SU-DHL-6 (cell line): ENCODE data around the gene TMEM225B.

Experiments used
- H2AFZ ChIP-seq: fragments of 200-600 bp; sonication (generic); 2 replicates; pipeline ENCODE4 v1.6.1; 2014; ENCODE audit warnings: low read depth, mild to moderate bottlenecking, moderate library complexity, mixed read lengths, antibody characterized with exemption, low read length; ENCODE audit not compliant: severe bottlenecking
- H3F3A ChIP-seq: fragments of 200-600 bp; shearing (Covaris generic); 2 replicates; pipeline ENCODE4 v1.6.0; 2016; ENCODE audit warnings: antibody characterized with exemption, mild to moderate bottlenecking; ENCODE audit not compliant: insufficient read depth
- H3K27ac ChIP-seq: fragments of 200-600 bp; sonication (generic); 2 replicates; pipeline ENCODE4 v1.5.1; 2016; ENCODE audit warnings: low read depth, mild to moderate bottlenecking, low read length, moderate library complexity, mixed read lengths
- H3K27me3 ChIP-seq: fragments of 200-600 bp; sonication (generic), shearing (Covaris generic); 2 replicates; pipeline ENCODE4 v1.6.0; 2014; ENCODE audit warnings: mild to moderate bottlenecking, low read length
- H3K36me3 ChIP-seq: fragments of 200-600 bp; sonication (generic); 2 replicates; pipeline ENCODE4 v1.6.1; 2014; ENCODE audit warnings: mild to moderate bottlenecking, low read length, mixed read lengths
- H3K4me2 ChIP-seq: fragments of 300-600, 200-600 bp; shearing (Covaris generic), sonication (generic); 2 replicates; pipeline ENCODE4 v1.6.0; 2014; ENCODE audit warnings: low read length, low read depth, mild to moderate bottlenecking; ENCODE audit not compliant: poor library complexity, severe bottlenecking
- H3K4me3 ChIP-seq: fragments of 200-600 bp; sonication (generic); 2 replicates; pipeline ENCODE4 v1.5.1; 2014; ENCODE audit warnings: antibody characterized with exemption, low read length, mild to moderate bottlenecking, mixed read lengths; ENCODE audit not compliant: insufficient read depth, poor library complexity, severe bottlenecking
- H3K79me2 ChIP-seq: fragments of 200-600 bp; sonication (generic); 2 replicates; pipeline ENCODE4 v1.6.1; 2014; ENCODE audit warnings: mild to moderate bottlenecking, low read length, moderate library complexity; ENCODE audit not compliant: insufficient read depth
- H3K9ac ChIP-seq: fragments of 200-600 bp; sonication (generic); 2 replicates; pipeline ENCODE4 v1.7.0; 2014; ENCODE audit warnings: mild to moderate bottlenecking, low read length
- H3K9me2 ChIP-seq: fragments of 200-600 bp; sonication (generic); replicated peaks from 2 replicates; pipeline ENCODE4 v1.6.1; 2014; ENCODE audit warnings: low read length; ENCODE audit not compliant: insufficient read depth
- H3K9me3 ChIP-seq: fragments of 200-600 bp; sonication (generic); 2 replicates; pipeline ENCODE4 v1.6.1; 2014; ENCODE audit warnings: low read length, mixed read lengths; ENCODE audit not compliant: insufficient read depth
- H4K20me1 ChIP-seq: fragments of 200-600 bp; sonication (generic); 2 replicates; pipeline ENCODE4 v1.6.1; 2014; ENCODE audit warnings: low read depth, mild to moderate bottlenecking, antibody characterized with exemption, low read length, moderate library complexity, mixed read lengths
- EZH2phosphoT487 ChIP-seq: fragments of 200-600 bp; sonication (generic), shearing (Covaris generic); conservative IDR thresholded peaks from 2 replicates; pipeline ENCODE4 v1.6.1; 2018; ENCODE audit warnings: mild to moderate bottlenecking, antibody characterized with exemption, low read length, moderate library complexity, mixed read lengths
- TF ChIP-seq, protein P1 (sequence below): fragments of 200-600 bp; sonication (generic); IDR thresholded peaks from one replicate; pipeline ENCODE4 v1.5.1; 2017; ENCODE audit warnings: antibody characterized with exemption, mild to moderate bottlenecking, low read length, moderate library complexity; ENCODE audit not compliant: insufficient read depth, poor library complexity, severe bottlenecking

Gene TMEM225B

DNA sequence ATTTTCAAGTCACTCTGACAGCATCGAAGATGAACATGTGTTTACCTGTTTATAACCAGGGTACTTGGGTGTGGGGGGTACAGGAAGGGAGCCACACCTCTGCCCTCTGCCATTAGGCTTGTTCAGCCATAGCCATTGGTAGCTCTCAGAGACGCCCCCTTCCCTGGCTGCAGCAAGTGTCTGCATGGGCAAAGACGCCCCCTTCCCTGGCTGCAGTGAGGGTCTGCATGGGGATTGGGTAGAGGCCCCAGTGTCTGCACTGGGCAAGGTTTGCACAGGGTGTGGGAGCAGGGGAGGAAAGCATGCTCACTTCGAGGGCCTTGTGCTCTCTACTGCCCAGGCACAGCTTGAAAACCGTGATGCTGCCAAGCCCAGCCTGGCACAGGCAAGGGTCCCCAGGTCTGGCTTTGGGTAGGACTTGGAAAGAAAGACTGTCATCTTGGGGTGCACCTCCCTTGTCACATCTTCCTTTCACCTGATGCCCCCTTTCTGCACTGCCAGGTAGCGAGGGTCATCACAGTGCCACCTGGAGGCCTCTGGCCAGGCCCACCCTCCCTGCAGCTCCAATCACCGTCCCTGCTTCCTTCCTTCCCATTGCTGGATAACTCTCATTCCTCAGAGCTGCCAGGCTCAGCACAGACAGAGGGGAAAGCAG, 3.7 kb downstream of the TMEM225B start:
- H2AFZ ChIP-seq = no peak overlapping the region
- H3K4me2 ChIP-seq = no peak overlapping the region
- H3K79me2 ChIP-seq = no peaks in the 10 kb centered on the region
- H3K36me3 ChIP-seq = no peaks in the 10 kb centered on the region
- no peaks in the 10 kb centered on the region for H3K9me2 ChIP-seq
- no peak overlapping the region for H3K4me3 ChIP-seq
- H3F3A ChIP-seq = no peaks in the 10 kb centered on the region
- TF ChIP-seq, protein P1, sequence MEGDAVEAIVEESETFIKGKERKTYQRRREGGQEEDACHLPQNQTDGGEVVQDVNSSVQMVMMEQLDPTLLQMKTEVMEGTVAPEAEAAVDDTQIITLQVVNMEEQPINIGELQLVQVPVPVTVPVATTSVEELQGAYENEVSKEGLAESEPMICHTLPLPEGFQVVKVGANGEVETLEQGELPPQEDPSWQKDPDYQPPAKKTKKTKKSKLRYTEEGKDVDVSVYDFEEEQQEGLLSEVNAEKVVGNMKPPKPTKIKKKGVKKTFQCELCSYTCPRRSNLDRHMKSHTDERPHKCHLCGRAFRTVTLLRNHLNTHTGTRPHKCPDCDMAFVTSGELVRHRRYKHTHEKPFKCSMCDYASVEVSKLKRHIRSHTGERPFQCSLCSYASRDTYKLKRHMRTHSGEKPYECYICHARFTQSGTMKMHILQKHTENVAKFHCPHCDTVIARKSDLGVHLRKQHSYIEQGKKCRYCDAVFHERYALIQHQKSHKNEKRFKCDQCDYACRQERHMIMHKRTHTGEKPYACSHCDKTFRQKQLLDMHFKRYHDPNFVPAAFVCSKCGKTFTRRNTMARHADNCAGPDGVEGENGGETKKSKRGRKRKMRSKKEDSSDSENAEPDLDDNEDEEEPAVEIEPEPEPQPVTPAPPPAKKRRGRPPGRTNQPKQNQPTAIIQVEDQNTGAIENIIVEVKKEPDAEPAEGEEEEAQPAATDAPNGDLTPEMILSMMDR = no peak
- TF ChIP-seq EZH2phosphoT487 = no peak
- H3K9me3 ChIP-seq = no peaks in the 10 kb centered on the region
- H4K20me1 ChIP-seq = no peaks in the 10 kb centered on the region
- H3K27ac ChIP-seq = no peak overlapping the region
- H3K27me3 ChIP-seq = no peaks in the 10 kb centered on the region
- no peak overlapping the region for H3K9ac ChIP-seq

GRCh38 chr7:99605527-99605926, 7.5 kb downstream of the TMEM225B start:
- no peaks in the 10 kb centered on the region for H3K36me3 ChIP-seq

GRCh38 chr7:99606531-99606930, 8.5 kb downstream of the TMEM225B start:
- H3K4me2 ChIP-seq = no peak overlapping the region
- H3K9ac ChIP-seq = no peak overlapping the region
- no peaks in the 10 kb centered on the region for H3K9me3 ChIP-seq
- H3K36me3 ChIP-seq = no peaks in the 10 kb centered on the region
- TF ChIP-seq EZH2phosphoT487 = no peak
- no peak overlapping the region for H2AFZ ChIP-seq
- H3K79me2 ChIP-seq = no peaks in the 10 kb centered on the region
- H4K20me1 ChIP-seq = no peaks in the 10 kb centered on the region
- no peaks in the 10 kb centered on the region for H3F3A ChIP-seq
- no peak overlapping the region for H3K27ac ChIP-seq
- H3K27me3 ChIP-seq = 0 out of 2 replicates have a peak, but pooled peaks cover 3% of the 10 kb centered on the region
- H3K4me3 ChIP-seq = no peak overlapping the region
- no peaks in the 10 kb centered on the region for H3K9me2 ChIP-seq

More at GRCh38 chr7:99605527-99605926, 7.5 kb downstream of the TMEM225B start:
- H3K4me2 ChIP-seq = no peak overlapping the region
- H3F3A ChIP-seq = no peaks in the 10 kb centered on the region
- no peaks in the 10 kb centered on the region for H3K79me2 ChIP-seq
- no peak overlapping the region for H3K9ac ChIP-seq
- no peak overlapping the region for H3K27ac ChIP-seq
- no peak overlapping the region for H3K4me3 ChIP-seq
- no peaks in the 10 kb centered on the region for H4K20me1 ChIP-seq
- H3K9me3 ChIP-seq = no peaks in the 10 kb centered on the region
- H3K27me3 ChIP-seq = 0 out of 2 replicates have a peak, but pooled peaks cover 3% of the 10 kb centered on the region
- H3K9me2 ChIP-seq = no peaks in the 10 kb centered on the region
- H2AFZ ChIP-seq = no peak overlapping the region
- no peak for TF ChIP-seq EZH2phosphoT487
- TF ChIP-seq, protein P1 = no peak

DNA sequence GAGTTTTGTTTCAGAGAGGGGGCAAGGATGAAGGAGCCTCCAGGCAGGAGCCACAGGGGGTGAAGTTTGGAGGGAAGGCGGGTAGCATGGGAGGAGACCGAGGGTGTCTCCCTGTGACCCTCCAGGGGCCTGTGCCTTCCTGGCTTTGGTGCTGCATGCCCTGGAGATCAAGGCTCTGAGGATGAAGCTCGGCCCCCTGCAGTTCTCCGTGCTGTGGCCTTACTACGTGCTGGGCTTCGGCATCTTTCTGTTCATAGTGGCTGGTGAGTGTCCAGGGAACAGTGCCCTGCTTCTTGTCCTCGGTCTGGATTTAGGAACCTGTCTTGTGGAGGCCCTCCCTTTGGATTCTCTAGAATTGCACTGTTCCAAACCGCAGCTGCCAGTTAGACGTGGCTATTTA, 9.5 kb downstream of the TMEM225B start:
- no peak for TF ChIP-seq EZH2phosphoT487
- TF ChIP-seq, protein P1 = no peak
- Histone ChIP-seq H3K79me2 (no peaks in the 10 kb centered on the region), H3K9ac (no peak overlapping the region), H3K9me3 (no peaks in the 10 kb centered on the region), H3K27me3 (0 out of 2 replicates have a peak, but pooled peaks cover 3% of the 10 kb centered on the region), H4K20me1 (no peaks in the 10 kb centered on the region), H3K4me3 (no peak overlapping the region), H3K4me2 (no peak overlapping the region), H3K9me2 (no peaks in the 10 kb centered on the region), H3F3A (no peaks in the 10 kb centered on the region), H3K36me3 (no peaks in the 10 kb centered on the region), H2AFZ (no peak overlapping the region), H3K27ac (no peak overlapping the region)
